Fibroblast of villous mesenchyme (primary cell): ENCODE data around the gene CCN5. TPM values are rescaled to one million over a fixed set of nuclear protein-coding genes. Genes with fewer than 3 reads are reported as not detected.
"Not testable (repeated sequence)": the region's sequence is repeated elsewhere in the genome, so short reads cannot be mapped to it uniquely, and the experiment has no call there.

Experiments
- DNase-seq: peaks from one replicate; pipeline ENCODE4 v3.0.0-alpha.2; 2010; ENCODE audit warnings: low read depth
- H3K4me3 ChIP-seq: 2 replicates; pipeline ENCODE4 v1.5.1; 2011; ENCODE audit warnings: low read depth, mild to moderate bottlenecking, low read length
- CTCF ChIP-seq: IDR thresholded peaks from 2 replicates; pipeline ENCODE4 v1.5.1; 2012; ENCODE audit warnings: low read depth, mild to moderate bottlenecking, low read length; ENCODE audit not compliant: insufficient read depth
- total RNA-seq: library from RNA; depleted of rRNA; stranded (reverse); fragments of >200 nt; gene quantifications from 2 replicates; pipeline ENCODE4 v1.2.3, GENCODE V29; 2012

Gene CCN5
- total RNA-seq, 1 donor, result 1.7 TPM

DNA sequence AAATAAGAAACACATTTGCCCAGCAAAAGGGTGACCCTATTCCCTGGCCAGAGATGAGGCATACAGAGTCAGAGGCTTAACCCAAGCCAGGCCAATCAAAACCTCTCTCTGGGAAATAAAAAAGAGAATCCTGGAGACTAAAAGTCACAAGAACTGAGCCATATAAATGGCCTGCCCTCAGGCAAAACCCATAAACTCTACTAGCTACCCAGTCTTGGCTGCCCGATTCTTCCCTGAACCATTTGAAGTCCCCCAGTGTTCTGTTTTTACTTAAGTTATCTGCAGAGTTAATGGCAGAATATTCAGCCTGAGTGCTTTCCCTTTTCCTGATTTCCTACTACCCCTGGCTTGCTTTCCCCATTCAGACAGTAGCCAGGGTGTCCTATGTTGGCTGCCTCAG is 44.4 kb downstream of the CCN5 start:
- no peak for TF ChIP-seq CTCF
- H3K4me3 ChIP-seq, result no peak overlapping the region
- no peak for DNase-seq

GRCh38 chr20:44761423-44761822 is 46.3 kb downstream of the CCN5 start:
- no peak for DNase-seq
- TF ChIP-seq CTCF, result no peak
- no peak overlapping the region for H3K4me3 ChIP-seq

GRCh38 chr20:44762466-44763140 is 47.4 kb downstream of the CCN5 start:
- TF ChIP-seq CTCF, result no peak
- DNase-seq, result no peak
- H3K4me3 ChIP-seq, result no peak overlapping the region

- not testable (repeated sequence) for DNase-seq, H3K4me3 ChIP-seq
These were observed 48.6 kb downstream of the CCN5 start for GRCh38 chr20:44763798-44764197.

- TF ChIP-seq CTCF, result no peak
These were observed 49.9 kb downstream of the CCN5 start for GRCh38 chr20:44765091-44765490.

DNA sequence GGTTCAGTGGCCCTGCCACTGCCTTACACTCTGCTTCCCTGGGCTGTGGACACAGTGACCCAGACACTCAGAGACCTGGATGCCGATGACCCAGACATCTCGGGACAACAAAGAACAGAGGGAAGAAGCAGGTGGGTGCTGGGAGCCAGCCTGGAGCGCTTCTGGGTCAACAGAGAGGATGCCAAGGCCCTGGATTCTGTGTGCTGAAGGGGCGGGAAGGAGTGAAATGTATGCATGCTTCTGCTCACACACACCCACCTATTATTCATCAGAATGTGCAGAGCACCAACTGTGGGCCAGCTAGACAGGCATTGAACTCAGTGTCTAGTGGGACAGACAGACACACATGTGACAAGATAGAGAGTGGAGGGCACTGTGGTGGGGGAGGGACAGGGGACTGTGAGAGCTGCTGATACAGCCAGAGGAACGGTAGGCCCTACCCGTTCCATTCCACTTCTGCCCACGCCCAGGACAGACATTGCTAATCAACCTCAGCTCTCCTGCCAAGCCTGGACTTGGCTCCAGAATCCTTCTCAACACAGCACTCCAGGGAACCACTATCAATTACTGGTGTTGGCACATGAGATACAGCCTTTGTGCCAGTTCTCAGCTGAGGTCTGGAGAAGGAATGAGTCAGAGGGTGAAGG is 50.7 kb downstream of the CCN5 start:
- H3K4me3 ChIP-seq, result no peak overlapping the region
- DNase-seq, result no peak
- no peak for TF ChIP-seq CTCF

More at GRCh38 chr20:44765091-44765490, 49.9 kb downstream of the CCN5 start:
- no peak overlapping the region for H3K4me3 ChIP-seq
- DNase-seq, result no peak

DNA sequence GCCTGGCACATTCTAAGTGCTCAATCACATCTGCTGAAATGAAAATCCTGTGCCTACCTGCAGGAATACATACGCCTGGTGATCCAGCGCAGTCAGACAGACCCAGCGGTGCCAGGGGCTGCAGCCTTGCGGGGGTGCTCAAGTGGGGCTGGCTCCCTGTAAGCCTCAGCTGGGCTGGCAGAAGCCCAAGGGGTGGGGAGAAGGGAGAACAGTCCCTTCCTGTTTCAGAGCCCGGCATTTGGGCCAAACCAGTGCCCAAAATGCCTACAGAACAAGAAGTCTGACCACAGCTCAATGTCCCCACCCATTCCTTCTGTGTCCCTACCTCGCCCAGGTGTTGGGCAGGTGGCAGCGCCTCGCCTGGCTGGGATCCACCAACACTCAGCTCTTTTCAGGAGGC is 53.1 kb downstream of the CCN5 start:
- DNase-seq, result no peak
- H3K4me3 ChIP-seq, result no peak overlapping the region
- TF ChIP-seq CTCF, result no peak
